ENCODE results near the gene RBSN. TPM values are rescaled to one million over a fixed set of nuclear protein-coding genes. Genes with fewer than 3 reads are reported as not detected.

RBSN gene
- total RNA-seq, 1 donor from 2014 or later, result 24.1 TPM

- DNase-seq (ENCODE audit: low spot score), result no peak
- intact Hi-C loops (cut with DNase I), result loop anchor here (1.0 to 2.0 kb wide), 2 partner anchors 34 to 119 kb away; partner anchors contain the start of genes NR2C2 and RBSN
Observed at GRCh38 chr3:15065550-15066007, 33.4 kb downstream of the RBSN start.

DNA sequence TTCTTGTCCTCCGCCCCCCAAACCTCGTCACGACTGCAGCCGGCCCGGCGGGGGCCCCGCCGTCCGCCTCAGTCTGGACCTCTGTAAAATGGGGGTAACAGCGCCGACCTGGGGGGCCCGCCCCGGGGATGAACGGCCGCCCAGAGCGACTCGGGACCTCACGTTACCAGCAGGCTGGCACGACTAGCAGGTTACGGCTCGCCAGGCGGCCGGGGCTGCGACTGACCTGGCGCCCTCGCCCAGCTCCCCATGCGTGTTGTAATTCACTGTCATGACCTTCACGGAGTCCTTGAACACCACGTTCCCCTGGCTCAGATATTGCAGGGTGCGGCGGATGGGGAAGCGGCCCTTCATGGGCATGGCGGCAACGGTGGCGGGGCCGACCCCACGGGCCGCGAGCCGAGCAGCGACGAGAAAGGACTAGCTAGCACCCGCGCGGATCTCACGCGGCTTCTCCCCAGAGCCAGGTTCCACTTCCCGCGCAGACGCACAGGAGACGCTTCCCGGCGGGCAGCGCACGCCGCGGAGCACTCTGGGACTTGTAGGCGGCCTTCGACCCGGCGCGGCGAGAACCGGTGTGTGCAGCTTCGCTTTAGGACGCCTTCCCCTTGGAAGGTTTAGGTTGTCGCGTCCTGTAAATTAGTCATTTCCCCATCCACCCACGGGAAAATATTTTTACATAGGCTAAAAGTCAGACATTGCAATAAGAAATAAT is 34.0 kb downstream of the RBSN start, which contains the start of gene MRPS25:
Gene MRPS25, minus strand, starts transcription at position 481 of the 715 bp plus-strand sequence. Its CDS starts 121 bp downstream, at position 360.
- intact Hi-C loops (cut with DNase I), result loop anchor here (1.0 to 2.0 kb wide), 2 partner anchors 34 to 118 kb away; partner anchors contain the start of genes NR2C2 and RBSN

DNA sequence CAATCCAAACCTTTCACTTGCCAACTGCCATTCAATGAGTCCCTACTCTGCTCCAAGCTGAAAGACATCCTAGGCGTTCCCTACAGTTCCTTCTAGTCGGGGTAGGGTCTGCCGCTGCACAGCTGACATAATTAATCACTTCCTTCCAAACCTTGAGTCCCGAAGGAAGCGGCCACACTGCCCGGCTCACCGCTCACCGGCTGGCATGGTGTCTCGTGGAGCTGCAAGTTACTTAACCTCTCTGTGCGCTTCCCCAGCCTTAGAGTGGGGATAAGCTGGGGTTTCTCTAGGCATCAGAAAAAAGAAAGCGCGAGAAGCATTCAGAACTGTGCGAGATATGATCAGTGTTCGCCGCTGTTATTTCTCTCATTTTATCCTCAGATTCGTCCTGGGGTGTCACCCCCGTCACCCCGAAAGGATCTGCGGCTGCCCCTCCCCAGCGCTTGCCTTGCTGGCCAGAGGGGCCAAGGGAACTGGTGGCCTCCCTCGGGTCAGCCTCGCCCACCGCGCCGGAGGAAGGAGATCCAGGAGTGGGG is 34.6 kb downstream of the RBSN start:
- intact Hi-C loops (cut with DNase I), result loop anchor here (2.0 kb wide), 1 partner anchor 118 kb away; the partner anchor contains the start of gene NR2C2
- no peak for DNase-seq (ENCODE audit: low spot score)

More for the DNA sequence above, 34.0 kb downstream of the RBSN start, which contains the start of gene MRPS25:
- DNase-seq (ENCODE audit: low spot score), result peak; percentile 97

- DNase-seq (ENCODE audit: low spot score), result no peak
- intact Hi-C loops (cut with DNase I), result loop anchor here (2.0 kb wide), 1 partner anchor 117 kb away; the partner anchor contains the start of gene NR2C2
Observed at GRCh38 chr3:15063656-15064286, 35.2 kb downstream of the RBSN start.

DNA sequence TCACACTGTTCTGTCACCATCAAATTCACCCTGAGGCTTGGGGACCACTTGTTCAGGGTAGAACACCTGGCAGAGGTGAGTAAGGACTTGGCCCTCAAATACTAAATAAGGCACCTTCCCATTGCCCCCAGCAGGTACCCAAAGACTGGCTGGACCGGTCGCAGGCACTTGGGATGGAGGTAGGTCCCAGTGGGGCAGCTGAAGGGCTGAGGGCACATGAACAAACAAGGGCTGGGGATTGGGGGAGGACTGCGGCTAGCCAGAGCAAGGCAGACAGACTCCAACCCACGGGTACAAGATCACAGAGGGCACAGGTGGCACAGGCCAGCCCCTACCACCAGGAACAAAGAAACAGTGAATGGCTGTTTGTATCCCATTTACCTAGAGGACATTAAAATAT is 35.7 kb downstream of the RBSN start:
- intact Hi-C loops (cut with DNase I), result no loop called here
- DNase-seq (ENCODE audit: low spot score), result no peak

DNA sequence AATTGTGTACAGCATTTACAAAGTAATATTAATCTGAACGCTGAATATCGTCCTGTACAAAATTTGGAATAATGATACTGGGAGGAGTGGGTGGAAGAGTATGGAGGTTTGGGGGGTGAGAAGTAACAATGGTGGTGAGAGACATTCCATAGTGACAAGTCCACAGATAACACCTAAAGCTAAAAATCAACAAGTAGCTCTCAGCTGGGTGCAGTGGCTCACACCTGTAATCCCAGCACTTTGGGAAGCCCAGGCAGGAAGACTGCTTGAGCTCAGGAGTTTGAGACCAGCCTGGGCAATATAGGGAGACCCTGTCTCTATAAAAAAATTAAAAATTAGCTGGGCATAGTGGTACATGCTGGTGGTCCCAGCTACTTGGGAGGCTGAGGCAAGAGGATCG is 38.9 kb downstream of the RBSN start:
- intact Hi-C loops (cut with DNase I), result no loop called here
- no peak for DNase-seq (ENCODE audit: low spot score)

DNA sequence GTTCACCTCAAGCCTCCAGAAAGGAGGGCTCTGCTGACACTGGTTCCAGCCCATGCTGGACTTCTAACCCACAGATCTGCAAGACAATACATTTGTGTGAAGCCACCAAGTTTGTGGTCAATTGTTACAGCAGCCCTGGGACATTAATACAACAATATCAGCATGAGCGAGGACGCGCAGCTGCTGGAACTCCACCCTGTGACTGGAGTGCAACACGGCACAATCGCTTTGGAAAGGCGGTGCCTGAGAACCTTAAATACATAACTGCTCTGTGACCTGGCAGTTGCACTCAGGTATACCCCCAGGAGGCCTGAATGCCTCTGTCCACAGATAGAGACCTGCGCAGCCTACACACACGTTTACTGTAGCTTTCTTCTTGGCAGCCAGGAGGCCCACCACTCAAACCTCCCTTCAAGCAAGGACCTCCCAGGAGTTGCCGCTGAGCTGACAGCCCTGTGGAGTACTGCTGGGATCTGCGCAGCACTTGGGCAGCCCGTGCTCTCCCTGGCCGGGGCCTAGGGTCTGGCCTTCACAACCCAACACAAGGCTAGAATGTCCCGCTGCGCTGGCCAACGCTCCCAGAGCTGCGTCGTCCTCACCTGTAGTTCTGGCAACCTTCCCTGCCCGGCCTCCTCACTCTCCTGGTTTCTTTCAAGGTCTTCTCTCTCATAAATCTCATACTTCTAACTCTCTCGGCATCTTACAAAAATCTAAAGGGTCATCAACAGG is 42.1 kb downstream of the RBSN start:
- intact Hi-C loops (cut with DNase I), result no loop called here
- no peak for DNase-seq (ENCODE audit: low spot score)

DNA sequence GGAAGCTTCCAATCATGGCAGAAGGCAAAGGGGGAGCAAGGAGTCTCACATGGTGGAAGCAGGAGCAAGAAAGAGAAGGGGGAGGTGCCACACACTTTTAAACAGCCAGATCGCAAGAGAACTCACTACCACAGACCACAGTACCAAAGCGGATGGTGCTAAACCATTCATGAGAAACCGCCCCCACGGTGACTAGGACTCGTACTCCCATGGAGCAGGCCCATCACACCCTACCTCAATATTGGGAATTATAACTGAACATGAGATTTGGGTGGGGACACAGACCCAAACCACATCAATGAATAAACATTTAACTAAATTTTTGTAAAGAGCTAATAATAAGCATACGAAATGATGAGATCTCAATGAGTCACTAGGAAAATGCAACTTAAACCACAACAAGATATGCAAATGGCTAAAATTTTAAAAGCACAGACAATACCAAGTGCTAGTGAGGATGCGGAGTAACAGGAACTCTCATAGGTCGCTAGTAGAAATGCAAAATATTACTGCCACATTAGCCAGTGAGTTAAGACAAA is 43.9 kb downstream of the RBSN start:
- DNase-seq (ENCODE audit: low spot score), result no peak
- intact Hi-C loops (cut with DNase I), result no loop called here

DNA sequence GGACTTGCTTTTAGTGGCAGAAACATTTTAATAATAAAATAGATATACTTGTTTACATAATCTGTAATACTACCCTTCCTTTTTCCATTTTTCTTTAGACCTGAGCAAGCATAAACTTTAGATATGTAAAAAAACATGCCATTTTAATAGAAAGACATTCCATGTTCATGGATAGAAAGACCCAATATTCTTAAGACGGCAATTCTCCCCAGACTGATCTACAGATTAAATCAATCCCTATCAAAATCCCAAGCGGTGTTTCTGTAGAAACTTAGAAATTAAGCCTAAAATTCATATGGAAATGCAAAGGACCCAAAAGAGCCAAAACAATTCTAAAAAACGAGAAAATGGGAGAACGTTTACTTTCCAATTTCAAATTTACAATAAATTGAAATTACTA is 45.4 kb downstream of the RBSN start:
- intact Hi-C loops (cut with DNase I), result no loop called here
- DNase-seq (ENCODE audit: low spot score), result no peak

DNA sequence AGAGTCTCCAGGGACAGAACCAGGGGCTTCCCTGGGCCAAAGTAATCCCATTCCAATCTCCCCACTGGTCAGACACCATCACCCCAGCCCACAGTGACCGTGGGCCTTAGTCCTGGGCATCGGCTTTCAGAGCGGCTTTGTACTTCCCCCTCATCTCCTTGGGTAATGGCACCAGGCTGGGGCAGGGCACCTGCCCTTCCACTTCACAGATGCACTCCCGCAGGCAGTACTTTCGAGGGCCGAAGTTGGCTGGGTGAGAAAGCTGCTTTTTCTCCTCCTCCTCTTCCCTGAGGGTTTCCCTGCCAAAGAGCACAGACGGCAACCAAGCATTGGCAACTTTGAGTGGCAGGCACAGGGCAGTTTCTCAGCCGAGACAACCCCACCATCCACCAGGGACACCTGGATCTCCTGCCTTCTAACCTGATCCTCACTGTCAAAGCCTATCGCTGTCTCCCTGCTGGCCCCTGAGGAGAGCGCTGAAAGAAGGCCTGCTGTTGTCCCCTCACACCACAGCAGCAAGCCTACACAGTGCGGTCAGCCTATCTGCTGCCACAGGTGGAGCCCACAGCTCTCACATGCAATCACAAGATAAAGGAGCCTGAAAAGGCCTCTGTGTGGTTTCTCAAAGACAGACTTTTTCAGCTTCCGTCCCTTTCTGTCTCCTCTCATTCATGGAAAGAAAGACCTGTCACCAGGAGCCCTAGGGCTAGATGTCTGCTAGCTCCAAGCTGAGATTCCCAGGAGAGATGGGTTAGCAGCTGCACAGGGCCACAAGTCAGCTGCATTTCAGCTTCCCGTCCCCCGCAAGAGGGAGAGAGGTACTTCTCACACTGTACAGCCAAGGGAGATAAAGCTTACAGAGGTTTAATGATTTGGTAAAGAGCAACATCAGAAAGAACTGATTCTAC is 46.4 kb downstream of the RBSN start:
- no peak for DNase-seq (ENCODE audit: low spot score)
- intact Hi-C loops (cut with DNase I), result no loop called here

DNA sequence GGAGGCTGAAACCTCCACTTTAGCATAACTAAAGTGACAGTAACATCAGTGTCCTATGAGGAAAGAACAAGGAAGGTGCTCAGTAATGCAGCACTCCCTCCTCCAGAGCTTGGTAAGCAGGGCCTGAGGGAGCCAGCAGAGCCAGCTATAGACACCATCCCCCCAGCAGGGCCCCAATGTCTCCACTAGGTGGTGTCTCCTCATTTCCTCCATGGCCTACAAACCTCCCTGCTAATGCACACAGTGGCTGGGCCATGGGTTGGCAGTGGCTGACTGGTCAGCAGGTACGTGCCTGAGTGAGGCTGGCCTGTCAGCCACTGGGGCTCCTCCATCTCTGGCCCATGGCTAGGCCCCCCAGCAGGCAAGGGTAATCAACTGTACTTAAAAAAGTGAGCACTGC is 47.4 kb downstream of the RBSN start:
- DNase-seq (ENCODE audit: low spot score), result no peak
- intact Hi-C loops (cut with DNase I), result no loop called here

DNA sequence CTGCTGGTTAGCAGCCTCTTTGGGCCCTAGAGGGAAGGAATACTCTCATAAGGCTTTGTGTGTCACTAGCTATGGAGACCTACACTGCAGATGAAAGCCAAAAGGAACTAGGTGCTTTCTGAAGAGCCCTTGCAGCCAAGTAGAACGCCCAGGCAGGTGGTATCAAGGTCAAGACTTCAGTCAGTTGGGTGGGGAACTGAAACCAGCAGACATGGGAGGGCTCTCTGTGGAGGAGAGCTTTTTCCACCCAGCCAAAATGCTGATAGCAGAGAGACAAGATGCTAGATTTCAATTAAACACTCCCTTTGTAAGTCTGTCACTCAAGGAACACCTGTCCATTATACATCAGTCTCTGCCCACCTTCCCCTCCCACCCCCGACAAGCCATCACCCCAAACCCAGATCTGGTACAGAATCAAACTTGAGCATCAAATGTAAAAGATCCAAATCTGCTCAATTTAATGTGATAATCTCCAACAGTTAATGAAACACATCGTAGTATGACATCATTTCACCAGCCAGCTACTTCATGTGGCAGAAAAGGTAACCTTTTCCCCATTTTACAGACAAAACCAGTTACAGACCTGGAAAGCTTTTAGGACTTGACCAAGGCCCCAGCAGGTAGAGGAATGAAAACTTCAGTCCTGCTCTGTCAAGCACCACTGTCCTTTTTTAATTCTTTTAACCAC is 48.4 kb downstream of the RBSN start:
- intact Hi-C loops (cut with DNase I), result no loop called here
- no peak for DNase-seq (ENCODE audit: low spot score)

DNA sequence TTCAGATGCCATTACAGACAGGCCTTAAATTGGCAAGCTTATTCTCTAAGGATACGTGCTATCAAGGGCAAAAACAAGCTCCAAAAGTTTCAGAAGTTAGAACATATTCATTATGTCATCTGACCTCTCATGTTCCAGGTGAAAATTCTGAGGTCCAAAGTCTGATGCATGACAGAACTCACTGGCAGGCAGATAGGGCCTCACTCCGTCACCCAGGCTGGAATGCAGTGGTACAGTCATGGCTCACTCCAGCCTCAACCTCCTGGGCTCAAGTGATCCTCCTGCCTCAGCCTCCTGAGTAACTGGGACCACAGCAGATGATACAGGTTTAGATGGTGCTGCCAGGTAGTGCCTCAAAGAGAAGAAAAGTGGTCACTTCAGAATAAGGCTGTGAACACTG is 49.4 kb downstream of the RBSN start:
- no peak for DNase-seq (ENCODE audit: low spot score)
- intact Hi-C loops (cut with DNase I), result no loop called here

DNA sequence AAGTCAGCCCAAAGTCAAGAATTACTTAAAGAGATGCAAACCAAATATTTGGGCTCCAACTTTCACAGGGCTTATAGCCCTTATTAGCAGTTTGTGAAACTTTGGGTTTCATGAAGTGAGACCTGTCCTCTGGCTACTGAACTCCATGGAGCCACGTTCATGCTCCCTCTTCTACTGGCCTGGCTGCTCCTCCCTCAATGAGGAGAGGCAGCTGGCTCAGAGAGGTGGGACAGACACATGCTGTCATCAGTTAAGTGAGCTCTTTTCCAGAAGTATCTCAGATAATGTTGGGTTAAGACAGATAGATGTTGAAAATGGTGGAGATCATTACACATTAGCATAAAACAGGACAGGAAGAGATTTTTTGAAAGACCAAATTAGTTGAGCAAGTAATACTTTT is 53.3 kb downstream of the RBSN start:
- DNase-seq (ENCODE audit: low spot score), result no peak
- intact Hi-C loops (cut with DNase I), result no loop called here

- DNase-seq (ENCODE audit: low spot score), result no peak
- intact Hi-C loops (cut with DNase I), result loop anchor here (5.0 kb wide), 1 partner anchor 117 kb away; no protein-coding TSS in a partner anchor
Observed at GRCh38 chr3:15044326-15044725, 54.6 kb downstream of the RBSN start.

DNA sequence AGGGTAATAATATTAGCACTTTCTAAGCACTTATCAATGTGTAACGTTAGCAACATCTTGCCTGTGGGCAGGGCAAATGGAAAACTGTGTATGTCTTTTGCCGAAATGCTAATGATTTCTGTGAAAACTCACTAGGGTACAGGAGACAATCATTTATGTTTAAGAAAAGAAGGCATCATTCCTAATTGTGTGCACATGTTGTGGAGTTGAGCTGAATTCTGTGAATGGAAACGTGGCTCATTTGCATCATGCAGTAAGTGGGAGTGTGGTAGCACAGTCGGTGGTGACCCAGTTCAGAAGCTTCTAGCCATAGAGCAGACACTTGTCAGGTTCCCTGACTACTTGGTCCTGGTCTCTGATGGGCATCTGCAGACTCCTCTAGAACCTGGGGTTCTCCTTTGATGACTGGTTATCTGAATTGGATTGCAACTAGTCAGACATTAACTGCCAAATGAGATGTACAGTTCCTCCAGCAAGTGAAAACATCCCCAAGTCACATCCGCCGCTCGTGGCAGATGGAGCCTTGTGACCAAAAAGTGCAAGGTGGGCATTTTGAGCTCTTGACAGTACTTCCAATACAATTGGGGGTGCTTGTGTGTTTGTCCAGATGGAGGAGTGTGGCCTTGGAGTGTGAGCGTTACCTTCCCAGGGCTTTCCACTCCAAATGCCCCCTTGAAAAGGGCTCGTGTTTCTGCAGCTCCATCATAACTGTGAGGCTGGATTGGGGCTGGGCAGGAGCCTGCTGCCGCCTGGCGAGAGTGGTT is 55.4 kb downstream of the RBSN start:
- intact Hi-C loops (cut with DNase I), result loop anchor here (5.0 kb wide), 1 partner anchor 116 kb away; no protein-coding TSS in a partner anchor
- no peak for DNase-seq (ENCODE audit: low spot score)

- no peak for DNase-seq (ENCODE audit: low spot score)
- intact Hi-C loops (cut with DNase I), result loop anchor here (5.0 kb wide), 1 partner anchor 116 kb away; no protein-coding TSS in a partner anchor
Observed at GRCh38 chr3:15042936-15043335, 56.0 kb downstream of the RBSN start.
